ENCODE measurements around the gene KITLG. TPM values are rescaled to one million over a fixed set of nuclear protein-coding genes. Genes with fewer than 3 reads are reported as not detected.

The KITLG gene
- total and polyA plus RNA-seq, 2 of the 8 experiments (the other 6 are each of a cell fraction or from before 2014, with no cell fraction given) = 1.3 to 7.8 TPM

GRCh38 chr12:88579161-88579517 is 1.1 kb downstream of the KITLG start:
- no peak for TF ChIP-seq CREB1 (IDR thresholded peaks at IDR 0.05)
- TF ChIP-seq SIN3A (conservative IDR thresholded peaks at IDR 0.05 in 1 of 2, IDR thresholded peaks at IDR 0.05 in 1 of 2; ENCODE audit: low read depth in 1 of 2, low read length in 2 of 2) = 0 out of 4 replicates have a peak, but pooled peaks of 1 of the 2 experiments have one; percentile 2
- TF ChIP-seq, protein P1, sequence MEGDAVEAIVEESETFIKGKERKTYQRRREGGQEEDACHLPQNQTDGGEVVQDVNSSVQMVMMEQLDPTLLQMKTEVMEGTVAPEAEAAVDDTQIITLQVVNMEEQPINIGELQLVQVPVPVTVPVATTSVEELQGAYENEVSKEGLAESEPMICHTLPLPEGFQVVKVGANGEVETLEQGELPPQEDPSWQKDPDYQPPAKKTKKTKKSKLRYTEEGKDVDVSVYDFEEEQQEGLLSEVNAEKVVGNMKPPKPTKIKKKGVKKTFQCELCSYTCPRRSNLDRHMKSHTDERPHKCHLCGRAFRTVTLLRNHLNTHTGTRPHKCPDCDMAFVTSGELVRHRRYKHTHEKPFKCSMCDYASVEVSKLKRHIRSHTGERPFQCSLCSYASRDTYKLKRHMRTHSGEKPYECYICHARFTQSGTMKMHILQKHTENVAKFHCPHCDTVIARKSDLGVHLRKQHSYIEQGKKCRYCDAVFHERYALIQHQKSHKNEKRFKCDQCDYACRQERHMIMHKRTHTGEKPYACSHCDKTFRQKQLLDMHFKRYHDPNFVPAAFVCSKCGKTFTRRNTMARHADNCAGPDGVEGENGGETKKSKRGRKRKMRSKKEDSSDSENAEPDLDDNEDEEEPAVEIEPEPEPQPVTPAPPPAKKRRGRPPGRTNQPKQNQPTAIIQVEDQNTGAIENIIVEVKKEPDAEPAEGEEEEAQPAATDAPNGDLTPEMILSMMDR (IDR thresholded peaks at IDR 0.05; ENCODE audit: control extremely low read depth in 1 of 3, insufficient read depth in 1 of 3, low read depth in 1 of 3, low read length in 3 of 3) = peak; percentile 28 to 48 (median 42)
- peak; percentile 34 to 53; a peak in 3 of 4 replicates for TF ChIP-seq RAD21 (IDR thresholded peaks at IDR 0.05 in 1 of 2, conservative IDR thresholded peaks at IDR 0.05 in 1 of 2; ENCODE audit: low read depth in 2 of 2, low read length in 2 of 2)
- peak in 1 of 2 experiments; percentile 65; a peak in 1 of 4 replicates for TF ChIP-seq HDAC2 (IDR thresholded peaks at IDR 0.05; ENCODE audit: borderline replicate concordance in 1 of 2, low read depth in 2 of 2, low read length in 2 of 2)
- TF ChIP-seq TCF12 (IDR thresholded peaks at IDR 0.05; ENCODE audit: low read depth, low read length) = 0 out of 2 replicates have a peak, but pooled peaks have one; percentile 12
- TF ChIP-seq EP300 (IDR thresholded peaks at IDR 0.05; ENCODE audit: borderline replicate concordance in 1 of 2, low read depth in 2 of 2, low read length in 2 of 2) = no peak
- no peak overlapping the region for H3K23ac ChIP-seq (ENCODE audit: insufficient read length)
- peak; percentile 65 for FAIRE-seq
- H4K20me1 ChIP-seq (replicated peaks in 1 of 2; ENCODE audit: control insufficient read depth in 1 of 2, insufficient read depth in 2 of 2, low read length in 2 of 2) = no peaks in the 10 kb centered on the region
- H3K4ac ChIP-seq (replicated peaks; ENCODE audit: insufficient read length, low read depth, low read length) = no peak overlapping the region
- no peak overlapping the region for H2BK12ac ChIP-seq (ENCODE audit: low read depth, low read length)
- no peak overlapping the region for H3K27ac ChIP-seq (ENCODE audit: low read depth, low read length)
- peaks cover 0 to 7% of the 10 kb centered on the region in 2 experiments; a peak in 1 of 4 replicates for H3K79me2 ChIP-seq (ENCODE audit: control insufficient read depth in 1 of 2, insufficient read depth in 2 of 2, low read length in 2 of 2)
- peak overlapping the region; percentile 82 to 93 for H3K4me2 ChIP-seq (ENCODE audit: insufficient read depth in 1 of 2, low read depth in 2 of 2, low read length in 2 of 2)
- no peak overlapping the region for H3K14ac ChIP-seq (ENCODE audit: insufficient read length)
- WGBS, 2 experiments (ENCODE audit: extremely low coverage in 1 of 2, insufficient coverage in 1 of 2, insufficient read length in 1 of 2, insufficient replicate concordance in 2 of 2, low coverage in 1 of 2, low lambda C conversion rate in 2 of 2, missing lambda C conversion rate in 1 of 2) = 2% methylated on average over 8 of the region's 8 CpGs; no CpG with 5 or more reads in 1 of the 2 experiments
- H2AFZ ChIP-seq (ENCODE audit: low read length) = no peak overlapping the region
- no peak overlapping the region for H3K56ac ChIP-seq (replicated peaks; ENCODE audit: insufficient read length, low read depth, low read length)
- ChIA-PET POLR2A (ENCODE audit: partially characterized antibody) (interaction anchor here (0.7 to 2.4 kb wide), 10 partner anchors 9 to 455 kb away, joined by 3 to 6 read pairs (median 4); no protein-coding TSS in a partner anchor), CTCF (ENCODE audit: partially characterized antibody) (interaction anchor here (0.8 to 3.2 kb wide), 11 partner anchors 13 to 412 kb away, joined by 3 to 14 read pairs (median 3); no protein-coding TSS in a partner anchor)
- no peak overlapping the region for H4K5ac ChIP-seq (ENCODE audit: insufficient read length, low read depth, low read length)
- H3K9me3 ChIP-seq (ENCODE audit: insufficient read depth in 2 of 2, low read depth in 1 of 2, low read length in 1 of 2) = no peaks in the 10 kb centered on the region
- no peak overlapping the region for H4K91ac ChIP-seq (replicated peaks; ENCODE audit: insufficient read length, low read length)
- no peak overlapping the region for H4K8ac ChIP-seq (ENCODE audit: extremely low read depth, insufficient read depth, low read length)
- peaks cover 14% of the 10 kb centered on the region for H3K23me2 ChIP-seq (ENCODE audit: low read depth, low read length)
- H2BK120ac ChIP-seq (replicated peaks; ENCODE audit: low read depth, low read length) = no peak overlapping the region
- H3K4me3 ChIP-seq (ENCODE audit: extremely low read depth in 1 of 4, insufficient read depth in 2 of 4, low read depth in 3 of 4, low read length in 4 of 4) = peak overlapping the region; percentile 58 to 83 (median 71)
- peaks cover 0 to 2% (median 0%) of the 10 kb centered on the region in 4 experiments; a peak in 1 of 7 replicates for H3K27me3 ChIP-seq (replicated peaks in 1 of 4; ENCODE audit: control insufficient read depth in 3 of 4, extremely low read depth in 1 of 4, insufficient read depth in 3 of 4, low read length in 3 of 4)
- no peak overlapping the region for H2BK15ac ChIP-seq (ENCODE audit: low read length)
- no peak overlapping the region for H2BK5ac ChIP-seq (ENCODE audit: low read depth, low read length)
- no peaks in the 10 kb centered on the region for H3K79me1 ChIP-seq (ENCODE audit: low read depth, low read length)
- 0 out of 2 replicates have a peak overlapping the region, but pooled peaks have one; percentile 13 for H3K18ac ChIP-seq (ENCODE audit: extremely low read depth, low read length)
- H3K4me1 ChIP-seq (replicated peaks in 1 of 4; ENCODE audit: control insufficient read depth in 3 of 4, insufficient read depth in 4 of 4, low read length in 3 of 4) = peaks cover 0 to 8% (median 3%) of the 10 kb centered on the region in 4 experiments; a peak in 3 of 7 replicates
- no peaks in the 10 kb centered on the region for H3K36me3 ChIP-seq (ENCODE audit: control insufficient read depth in 2 of 4, insufficient read depth in 4 of 4, low read length in 3 of 4)
- no peak overlapping the region for H3K9ac ChIP-seq (replicated peaks in 1 of 4; ENCODE audit: extremely low read depth in 1 of 4, low read depth in 3 of 4, low read length in 3 of 4)
- peak in 1 of 2 experiments; percentile 57 for DNase-seq (ENCODE audit: low read depth in 1 of 2, low spot score in 2 of 2)
- H2BK20ac ChIP-seq (ENCODE audit: low read length) = no peak overlapping the region
- no peak overlapping the region for H2AK5ac ChIP-seq (ENCODE audit: low read depth, low read length)
